H1 (cell line): Measurements from ENCODE around the gene MAGI1.

ENCODE experiments used
- CREB1 ChIP-seq: IDR thresholded peaks from 2 replicates; pipeline ENCODE4 v1.6.1; 2012; ENCODE audit warnings: inconsistent platforms
- POLR2A ChIP-seq, 2 experiments: IDR thresholded peaks; 1 replicate in 1 of 2; 2 replicates in 1 of 2; pipeline ENCODE4 v1.6.1; 2011; ENCODE audit warnings: low read depth in 2 of 2, low read length in 2 of 2, mild to moderate bottlenecking in 2 of 2; ENCODE audit errors: control extremely low read depth in 1 of 2
- TF ChIP-seq, protein P1 (sequence below), 3 experiments: IDR thresholded peaks; 1 replicate in 2 of 3; 2 replicates in 1 of 3; pipeline versions ENCODE4 v1.5.1 to v1.6.1; 2011; ENCODE audit warnings: low read length in 3 of 3, mild to moderate bottlenecking in 3 of 3, inconsistent platforms in 2 of 3, low read depth in 1 of 3, moderate library complexity in 1 of 3; ENCODE audit not compliant: insufficient read depth in 1 of 3; ENCODE audit errors: control extremely low read depth in 1 of 3

DNA sequence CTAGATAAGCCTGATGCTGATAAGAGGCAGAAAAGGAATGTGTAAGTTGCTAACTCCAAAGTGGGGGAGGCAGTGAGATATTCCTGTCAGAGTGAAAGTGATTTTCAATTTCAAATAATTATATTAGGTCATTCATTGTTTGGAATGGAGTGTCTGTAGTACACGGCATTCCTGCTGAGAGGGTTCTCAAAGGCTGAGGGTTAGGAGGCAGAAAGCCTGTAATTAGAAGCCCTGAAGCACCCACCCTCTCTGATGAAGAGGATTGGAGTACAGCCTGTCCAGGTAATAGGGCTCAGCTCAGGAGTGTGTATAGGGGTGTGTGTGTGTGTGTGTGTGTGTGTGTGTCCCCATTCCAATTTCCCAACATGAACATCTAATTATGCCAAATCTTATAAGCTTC is 486.8 kb downstream of the MAGI1 start:
- TF ChIP-seq POLR2A (IDR thresholded peaks at IDR 0.05; ENCODE audit: control extremely low read depth in 1 of 2, low read depth in 2 of 2, low read length in 2 of 2): no peak
- TF ChIP-seq CREB1: no peak
- TF ChIP-seq, protein P1, sequence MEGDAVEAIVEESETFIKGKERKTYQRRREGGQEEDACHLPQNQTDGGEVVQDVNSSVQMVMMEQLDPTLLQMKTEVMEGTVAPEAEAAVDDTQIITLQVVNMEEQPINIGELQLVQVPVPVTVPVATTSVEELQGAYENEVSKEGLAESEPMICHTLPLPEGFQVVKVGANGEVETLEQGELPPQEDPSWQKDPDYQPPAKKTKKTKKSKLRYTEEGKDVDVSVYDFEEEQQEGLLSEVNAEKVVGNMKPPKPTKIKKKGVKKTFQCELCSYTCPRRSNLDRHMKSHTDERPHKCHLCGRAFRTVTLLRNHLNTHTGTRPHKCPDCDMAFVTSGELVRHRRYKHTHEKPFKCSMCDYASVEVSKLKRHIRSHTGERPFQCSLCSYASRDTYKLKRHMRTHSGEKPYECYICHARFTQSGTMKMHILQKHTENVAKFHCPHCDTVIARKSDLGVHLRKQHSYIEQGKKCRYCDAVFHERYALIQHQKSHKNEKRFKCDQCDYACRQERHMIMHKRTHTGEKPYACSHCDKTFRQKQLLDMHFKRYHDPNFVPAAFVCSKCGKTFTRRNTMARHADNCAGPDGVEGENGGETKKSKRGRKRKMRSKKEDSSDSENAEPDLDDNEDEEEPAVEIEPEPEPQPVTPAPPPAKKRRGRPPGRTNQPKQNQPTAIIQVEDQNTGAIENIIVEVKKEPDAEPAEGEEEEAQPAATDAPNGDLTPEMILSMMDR (IDR thresholded peaks at IDR 0.05; ENCODE audit: control extremely low read depth in 1 of 3, insufficient read depth in 1 of 3, low read depth in 1 of 3, low read length in 3 of 3): no peak
